ENCODE results near the gene CDYL2. TPM values are rescaled to one million over a fixed set of nuclear protein-coding genes. Genes with fewer than 3 reads are reported as not detected.

CDYL2 gene
- total RNA-seq, 4 donors from 2014 or later: 5.9 to 13.5 (median 9.2) TPM

DNA sequence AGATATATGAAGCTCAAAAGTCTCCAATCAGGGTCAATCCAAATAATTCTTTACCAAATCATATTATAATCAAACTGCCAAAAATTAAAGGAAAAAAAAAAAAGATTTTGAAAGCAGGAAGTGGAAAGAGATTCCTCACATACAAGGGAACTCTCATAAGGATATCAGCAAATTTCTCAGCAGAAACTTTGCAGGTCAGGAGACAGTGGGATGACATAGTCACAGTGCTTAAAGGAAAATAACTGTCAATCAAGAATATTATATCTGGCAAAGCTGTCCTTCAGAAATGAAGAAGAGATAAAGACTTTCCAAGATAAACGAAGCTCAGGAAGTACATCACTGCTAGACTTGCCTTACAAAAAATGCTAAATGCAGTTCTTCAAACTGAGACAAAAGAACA lies 40.0 kb upstream of the CDYL2 start:
- TF ChIP-seq, protein P1, sequence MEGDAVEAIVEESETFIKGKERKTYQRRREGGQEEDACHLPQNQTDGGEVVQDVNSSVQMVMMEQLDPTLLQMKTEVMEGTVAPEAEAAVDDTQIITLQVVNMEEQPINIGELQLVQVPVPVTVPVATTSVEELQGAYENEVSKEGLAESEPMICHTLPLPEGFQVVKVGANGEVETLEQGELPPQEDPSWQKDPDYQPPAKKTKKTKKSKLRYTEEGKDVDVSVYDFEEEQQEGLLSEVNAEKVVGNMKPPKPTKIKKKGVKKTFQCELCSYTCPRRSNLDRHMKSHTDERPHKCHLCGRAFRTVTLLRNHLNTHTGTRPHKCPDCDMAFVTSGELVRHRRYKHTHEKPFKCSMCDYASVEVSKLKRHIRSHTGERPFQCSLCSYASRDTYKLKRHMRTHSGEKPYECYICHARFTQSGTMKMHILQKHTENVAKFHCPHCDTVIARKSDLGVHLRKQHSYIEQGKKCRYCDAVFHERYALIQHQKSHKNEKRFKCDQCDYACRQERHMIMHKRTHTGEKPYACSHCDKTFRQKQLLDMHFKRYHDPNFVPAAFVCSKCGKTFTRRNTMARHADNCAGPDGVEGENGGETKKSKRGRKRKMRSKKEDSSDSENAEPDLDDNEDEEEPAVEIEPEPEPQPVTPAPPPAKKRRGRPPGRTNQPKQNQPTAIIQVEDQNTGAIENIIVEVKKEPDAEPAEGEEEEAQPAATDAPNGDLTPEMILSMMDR (IDR thresholded peaks at IDR 0.05; ENCODE audit: low read depth): no peak

DNA sequence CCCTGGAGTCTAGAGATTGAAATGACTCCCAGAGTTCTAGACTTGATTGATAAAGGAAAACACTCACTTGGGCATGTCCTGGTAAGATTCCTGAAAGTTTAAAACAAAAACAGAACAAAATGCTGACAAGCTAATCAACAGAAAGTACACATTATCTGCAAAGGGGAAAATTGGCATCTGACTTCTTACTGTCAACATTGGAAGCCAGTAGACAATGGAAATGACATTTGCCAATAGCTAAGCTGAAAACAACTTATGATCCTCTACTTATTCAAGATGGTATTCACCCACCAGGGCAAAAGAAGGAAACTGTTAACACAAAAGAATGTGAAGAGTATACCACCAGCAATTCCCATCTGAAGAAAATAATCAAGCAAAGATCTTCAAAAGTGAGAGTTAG lies 36.8 kb upstream of the CDYL2 start:
- TF ChIP-seq, protein P1 (IDR thresholded peaks at IDR 0.05; ENCODE audit: low read depth): no peak

DNA sequence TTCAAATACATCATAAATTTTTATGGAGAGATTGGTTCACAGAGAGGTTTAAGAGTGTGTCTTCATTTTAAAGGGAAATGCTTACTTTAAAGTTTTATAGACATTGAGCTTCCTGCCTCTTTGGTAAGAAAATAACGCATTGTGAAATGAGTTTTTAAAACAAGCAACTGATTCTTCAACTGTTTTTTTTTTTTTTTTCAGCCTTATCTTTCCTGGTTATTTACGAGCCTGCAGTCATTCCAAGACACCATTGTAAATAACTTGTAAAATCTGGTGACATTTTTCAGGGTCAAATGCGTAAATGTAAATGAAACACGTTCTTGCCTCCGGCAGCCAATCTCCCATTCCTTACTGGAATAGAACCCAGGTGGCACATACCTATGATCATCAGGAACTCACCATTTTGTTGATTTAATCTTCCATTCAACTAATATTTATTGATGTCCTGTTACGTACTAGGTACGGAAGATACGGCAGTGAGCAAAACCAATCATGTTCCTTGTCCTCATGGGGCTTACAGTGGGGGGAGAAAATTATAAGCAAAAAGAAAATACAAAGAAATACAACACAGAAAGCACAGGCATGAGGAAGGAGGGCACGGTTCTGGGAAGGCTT lies 33.2 kb upstream of the CDYL2 start:
- TF ChIP-seq, protein P1 (IDR thresholded peaks at IDR 0.05; ENCODE audit: low read depth): no peak

DNA sequence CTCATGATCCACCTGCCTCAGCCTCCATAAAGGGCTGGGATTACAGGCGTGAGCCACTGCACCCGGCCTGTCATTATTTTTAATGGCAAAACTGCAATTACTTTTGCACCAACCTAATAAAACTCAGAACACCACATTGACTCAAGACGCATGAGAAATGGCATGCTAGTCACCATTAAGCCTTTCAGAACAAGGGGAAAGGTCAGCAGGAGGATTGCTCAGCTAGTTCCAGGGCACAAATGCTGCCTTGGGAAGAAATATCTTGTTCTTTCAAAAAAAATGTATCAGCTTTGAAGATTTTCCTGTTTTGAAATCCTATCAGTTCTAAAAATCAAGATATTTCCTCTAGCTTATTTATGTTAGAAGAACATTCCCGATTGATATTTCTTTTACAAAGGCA lies 32.4 kb upstream of the CDYL2 start:
- TF ChIP-seq, protein P1 (IDR thresholded peaks at IDR 0.05; ENCODE audit: low read depth): no peak

DNA sequence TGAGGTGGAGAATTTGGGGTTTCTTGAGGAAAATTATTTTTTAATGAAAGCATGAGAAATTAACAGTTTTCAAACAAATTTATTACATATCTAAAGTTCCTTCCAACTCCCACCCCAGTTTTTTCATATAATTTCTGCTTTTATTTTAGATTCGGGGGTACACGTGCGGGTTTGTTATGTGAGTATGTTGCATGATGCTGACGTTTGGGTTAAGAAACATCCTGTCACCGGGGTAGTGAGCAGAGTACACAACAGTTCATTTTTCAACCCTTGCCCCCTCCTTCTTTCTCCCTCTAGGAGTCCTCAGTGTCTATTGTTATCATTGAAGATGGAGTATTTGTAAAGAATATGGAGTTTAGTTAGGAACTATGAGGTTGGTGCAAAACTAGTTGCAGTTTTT lies 31.8 kb upstream of the CDYL2 start:
- TF ChIP-seq, protein P1 (IDR thresholded peaks at IDR 0.05; ENCODE audit: low read depth): no peak

DNA sequence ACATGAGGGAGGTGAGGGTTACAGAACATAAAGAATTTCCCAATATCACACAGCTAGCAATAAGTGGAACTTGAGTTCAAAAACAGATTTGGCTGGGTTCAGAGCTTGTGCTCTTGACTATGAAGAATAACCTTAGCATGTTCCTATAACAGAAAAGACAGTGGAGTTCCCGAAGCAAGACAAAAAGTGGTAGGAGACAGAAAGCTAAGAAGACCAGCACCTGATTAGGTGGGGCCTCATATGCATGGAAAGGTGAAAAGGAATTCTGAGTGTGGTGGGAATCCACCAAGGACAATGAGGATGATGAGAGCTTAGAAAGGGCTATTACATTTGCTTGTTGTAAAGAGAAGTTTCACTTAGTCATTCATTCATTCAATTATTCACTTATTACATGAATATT lies 26.6 kb upstream of the CDYL2 start:
- TF ChIP-seq, protein P1 (IDR thresholded peaks at IDR 0.05; ENCODE audit: low read depth): no peak

DNA sequence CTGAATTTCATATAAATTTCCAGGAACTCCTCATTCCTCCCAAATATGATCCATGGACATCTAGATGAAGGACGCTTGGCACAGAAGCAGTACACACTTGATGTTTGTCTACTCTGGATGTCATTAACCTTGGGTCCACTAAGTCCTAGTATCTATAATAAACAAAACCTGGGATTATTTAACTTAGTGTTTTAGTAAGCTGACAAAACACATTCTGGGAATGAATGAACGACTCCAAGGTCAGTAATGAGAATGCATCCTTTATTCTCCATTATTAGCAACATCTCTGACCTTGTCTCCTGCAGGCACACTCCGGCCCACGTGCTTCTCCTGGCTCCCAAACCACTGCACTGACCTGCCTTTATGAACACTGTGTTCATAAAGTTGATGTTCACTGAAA lies 24.1 kb upstream of the CDYL2 start:
- TF ChIP-seq, protein P1 (IDR thresholded peaks at IDR 0.05; ENCODE audit: low read depth): no peak
